ENCODE measurements around the gene PTDSS2. TPM values are rescaled to one million over a fixed set of nuclear protein-coding genes. Genes with fewer than 3 reads are reported as not detected.

PTDSS2 gene
- total and polyA plus RNA-seq, 9 of the 15 experiments (the other 6 are each of a cell fraction or from before 2014, with no cell fraction given): 0.45 to 53.9 (median 17.2) TPM

DNA sequence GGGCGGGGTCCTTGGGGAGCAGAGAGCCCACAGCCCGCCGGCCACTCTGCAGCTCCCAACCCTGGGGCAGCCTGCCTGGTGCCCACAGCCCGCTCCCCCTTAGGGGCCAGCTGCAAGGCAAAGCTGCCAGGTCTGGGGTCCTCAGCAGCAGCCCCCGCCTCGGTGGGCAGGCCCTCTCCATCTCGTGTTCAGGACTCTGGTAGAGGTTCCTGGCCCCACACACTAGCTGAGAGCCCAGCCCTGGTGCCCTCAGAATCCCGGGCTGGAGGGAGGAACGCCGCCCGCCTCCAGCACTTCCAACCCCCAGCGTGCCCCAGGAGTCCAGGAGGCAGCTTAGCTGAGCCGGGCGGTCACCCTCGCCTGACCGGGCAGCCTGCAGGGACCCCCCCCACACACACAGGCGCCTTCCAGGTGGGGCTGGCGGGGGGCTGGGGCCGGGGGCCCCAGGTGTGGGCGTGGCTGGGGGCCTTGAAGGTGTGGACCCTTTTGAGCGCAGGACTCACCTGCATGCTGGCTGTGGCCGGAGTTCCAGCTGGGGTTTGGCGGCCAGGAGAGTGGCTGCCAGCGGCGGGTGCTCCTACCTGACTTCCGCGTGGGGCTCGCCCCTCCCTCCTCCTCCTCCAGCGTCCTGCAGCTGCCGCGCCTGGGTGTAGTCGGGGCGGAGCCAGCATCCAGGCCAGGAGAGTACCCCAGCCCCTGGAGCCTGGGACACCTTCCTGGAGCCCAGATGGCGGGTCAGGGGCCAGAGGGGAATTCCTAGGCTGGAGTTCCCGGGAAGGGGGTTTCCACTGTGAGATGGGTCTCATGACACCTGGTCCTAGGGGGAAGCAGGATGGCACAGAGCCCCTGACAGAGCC is 8.4 kb upstream of the PTDSS2 start, which contains the start of gene ANO9:
Gene ANO9, minus strand, starts transcription at position 594 of the 857 bp plus-strand sequence. Its CDS starts 85 bp downstream, at position 509.
- H3K9me3 ChIP-seq (replicated peaks; ENCODE audit: control insufficient read depth, insufficient read depth, low read depth, low read length): peaks cover 4% of the 10 kb centered on the region; the same call in 1 of the 2 replicates
- peak; percentile 49 for FAIRE-seq
- POLR2A ChIA-PET: interaction anchor here (0.7 to 2.0 kb wide), 5 partner anchors 8 to 79 kb away, joined by 3 to 13 read pairs (median 4); partner anchors contain the start of gene PTDSS2
- H3K4me1 ChIP-seq (replicated peaks in 1 of 2; ENCODE audit: control insufficient read depth in 2 of 2, insufficient read depth in 2 of 2, low read length in 2 of 2): peaks cover 15 to 72% of the 10 kb centered on the region in 2 experiments; a peak in 4 of 5 replicates
- 10% methylated on average over 19 of the region's 35 CpGs for WGBS (ENCODE audit: insufficient coverage, low coverage, missing lambda C conversion rate)
- H3K4me3 ChIP-seq: peak within 1 kb of the TSS; percentile 41
- H3K36me3 ChIP-seq (ENCODE audit: control insufficient read depth, insufficient read depth, low read length): no peaks in the 10 kb centered on the region
- intact Hi-C loops (cut with micrococcal nuclease): loop anchor here (5.0 kb wide), 1 partner anchor 76 kb away; no protein-coding TSS in a partner anchor
- in situ Hi-C loops (cut with MboI): no loop called here
- H3K27me3 ChIP-seq (ENCODE audit: control insufficient read depth in 2 of 2, insufficient read depth in 2 of 2, low read length in 2 of 2): no peaks in the 10 kb centered on the region
- no peaks in the 10 kb centered on the region for H3K79me2 ChIP-seq (ENCODE audit: control insufficient read depth, insufficient read depth, low read length)
- no peaks in the 10 kb centered on the region for H3K9me1 ChIP-seq (ENCODE audit: control insufficient read depth, insufficient read depth, low read length)
- H3K9ac ChIP-seq (ENCODE audit: insufficient read depth in 1 of 2, low read depth in 2 of 2, low read length in 2 of 2): peak within 1 kb of the TSS; percentile 4 to 86; a peak in 3 of 4 replicates
- ATAC-seq: peak; percentile 84
- DNase-seq (ENCODE audit: extremely low read depth in 1 of 4, low spot score in 3 of 4): peak; percentile 73 to 81 (median 78)
- peak within 1 kb of the TSS; percentile 63 for H2AFZ ChIP-seq (ENCODE audit: low read depth, low read length)
- CTCF ChIA-PET (ENCODE audit: low intra/inter-chr PET ratio): interaction anchor here (2.7 kb wide), 1 partner anchor 77 kb away, joined by 25 read pairs; no protein-coding TSS in a partner anchor
- H3K4me2 ChIP-seq (ENCODE audit: insufficient read depth, low read length): peak within 1 kb of the TSS; percentile 59
- no peaks in the 10 kb centered on the region for H4K20me1 ChIP-seq (replicated peaks; ENCODE audit: control insufficient read depth, insufficient read depth, low read length)
- H3K27ac ChIP-seq (ENCODE audit: extremely low read depth, low read depth, low read length): peak within 1 kb of the TSS; percentile 50; the same call in 1 of the 3 replicates
- no TSS peak for BruUV-seq (replicated peaks)
- TF ChIP-seq, protein P1, sequence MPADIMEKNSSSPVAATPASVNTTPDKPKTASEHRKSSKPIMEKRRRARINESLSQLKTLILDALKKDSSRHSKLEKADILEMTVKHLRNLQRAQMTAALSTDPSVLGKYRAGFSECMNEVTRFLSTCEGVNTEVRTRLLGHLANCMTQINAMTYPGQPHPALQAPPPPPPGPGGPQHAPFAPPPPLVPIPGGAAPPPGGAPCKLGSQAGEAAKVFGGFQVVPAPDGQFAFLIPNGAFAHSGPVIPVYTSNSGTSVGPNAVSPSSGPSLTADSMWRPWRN (IDR thresholded peaks at IDR 0.05; ENCODE audit: low read depth): no peak
- TF ChIP-seq KAT8 (IDR thresholded peaks at IDR 0.05; ENCODE audit: low read depth): no peak
- no peak for TF ChIP-seq MEF2D (tag; conservative IDR thresholded peaks at IDR 0.05; ENCODE audit: low read depth)
- TF ChIP-seq, protein P2, sequence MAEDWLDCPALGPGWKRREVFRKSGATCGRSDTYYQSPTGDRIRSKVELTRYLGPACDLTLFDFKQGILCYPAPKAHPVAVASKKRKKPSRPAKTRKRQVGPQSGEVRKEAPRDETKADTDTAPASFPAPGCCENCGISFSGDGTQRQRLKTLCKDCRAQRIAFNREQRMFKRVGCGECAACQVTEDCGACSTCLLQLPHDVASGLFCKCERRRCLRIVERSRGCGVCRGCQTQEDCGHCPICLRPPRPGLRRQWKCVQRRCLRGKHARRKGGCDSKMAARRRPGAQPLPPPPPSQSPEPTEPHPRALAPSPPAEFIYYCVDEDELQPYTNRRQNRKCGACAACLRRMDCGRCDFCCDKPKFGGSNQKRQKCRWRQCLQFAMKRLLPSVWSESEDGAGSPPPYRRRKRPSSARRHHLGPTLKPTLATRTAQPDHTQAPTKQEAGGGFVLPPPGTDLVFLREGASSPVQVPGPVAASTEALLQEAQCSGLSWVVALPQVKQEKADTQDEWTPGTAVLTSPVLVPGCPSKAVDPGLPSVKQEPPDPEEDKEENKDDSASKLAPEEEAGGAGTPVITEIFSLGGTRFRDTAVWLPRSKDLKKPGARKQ (CRISPR knock-in tag; IDR thresholded peaks at IDR 0.05): no peak
- no peak for TF ChIP-seq ARID1B (IDR thresholded peaks at IDR 0.05)
- TF ChIP-seq HMGN3 (IDR thresholded peaks at IDR 0.05; ENCODE audit: borderline replicate concordance, extremely low read depth, insufficient read length, low read depth, low read length): no peak
- TF ChIP-seq, protein P3, sequence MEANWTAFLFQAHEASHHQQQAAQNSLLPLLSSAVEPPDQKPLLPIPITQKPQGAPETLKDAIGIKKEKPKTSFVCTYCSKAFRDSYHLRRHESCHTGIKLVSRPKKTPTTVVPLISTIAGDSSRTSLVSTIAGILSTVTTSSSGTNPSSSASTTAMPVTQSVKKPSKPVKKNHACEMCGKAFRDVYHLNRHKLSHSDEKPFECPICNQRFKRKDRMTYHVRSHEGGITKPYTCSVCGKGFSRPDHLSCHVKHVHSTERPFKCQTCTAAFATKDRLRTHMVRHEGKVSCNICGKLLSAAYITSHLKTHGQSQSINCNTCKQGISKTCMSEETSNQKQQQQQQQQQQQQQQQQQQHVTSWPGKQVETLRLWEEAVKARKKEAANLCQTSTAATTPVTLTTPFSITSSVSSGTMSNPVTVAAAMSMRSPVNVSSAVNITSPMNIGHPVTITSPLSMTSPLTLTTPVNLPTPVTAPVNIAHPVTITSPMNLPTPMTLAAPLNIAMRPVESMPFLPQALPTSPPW (CRISPR knock-in tag; IDR thresholded peaks at IDR 0.05): peak; percentile 79
- no peak for TF ChIP-seq ATF1 (CRISPR knock-in tag; IDR thresholded peaks at IDR 0.05)
- no peak for TF ChIP-seq ATF1 (tag; IDR thresholded peaks at IDR 0.05)
- no peak for TF ChIP-seq PRDM10 (IDR thresholded peaks at IDR 0.05; ENCODE audit: partially characterized antibody)
